ENCODE measurements around the gene RAB26.
"Not testable (repeated sequence)": the region's sequence is repeated elsewhere in the genome, so short reads cannot be mapped to it uniquely, and the experiment has no call there.

Gene RAB26, protein sequence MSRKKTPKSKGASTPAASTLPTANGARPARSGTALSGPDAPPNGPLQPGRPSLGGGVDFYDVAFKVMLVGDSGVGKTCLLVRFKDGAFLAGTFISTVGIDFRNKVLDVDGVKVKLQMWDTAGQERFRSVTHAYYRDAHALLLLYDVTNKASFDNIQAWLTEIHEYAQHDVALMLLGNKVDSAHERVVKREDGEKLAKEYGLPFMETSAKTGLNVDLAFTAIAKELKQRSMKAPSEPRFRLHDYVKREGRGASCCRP

DNA sequence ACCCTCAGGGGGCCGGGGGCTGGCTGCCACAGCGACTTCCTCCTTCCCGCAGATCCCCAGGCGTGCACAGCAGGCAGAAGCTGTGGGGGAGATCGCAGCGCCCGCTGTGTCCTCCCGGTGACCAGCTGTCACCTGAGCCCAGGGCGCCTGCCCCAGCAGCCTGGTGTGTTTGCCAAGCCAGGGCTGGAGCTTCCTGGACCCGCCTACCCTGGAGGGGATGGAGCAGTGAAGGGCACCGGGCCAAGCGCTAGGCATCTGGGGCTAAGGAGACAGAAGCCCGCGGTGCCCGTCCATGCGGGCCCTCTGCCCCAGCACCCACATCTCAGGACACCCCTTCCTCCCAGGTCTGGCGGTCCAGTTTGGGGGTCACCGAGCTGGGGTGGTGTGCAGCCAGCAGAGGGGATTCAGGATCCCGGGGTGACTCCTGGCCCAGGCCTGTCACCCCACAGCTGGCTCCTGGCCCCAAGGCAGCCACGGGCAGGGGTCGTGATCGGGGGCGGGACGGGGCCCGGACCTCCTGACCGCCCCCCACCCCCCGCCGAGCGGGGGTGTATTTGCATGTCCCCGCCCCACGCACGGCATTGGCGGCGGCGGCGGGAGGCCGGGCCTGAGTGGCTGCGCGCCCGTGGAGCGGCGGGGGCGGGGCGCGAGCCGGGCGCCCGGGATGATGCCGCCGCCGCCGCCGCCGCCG is at the start of gene RAB26:
TSS of gene RAB26 (plus strand) at position 645 of the 691 bp plus-strand sequence. CDS start 159 bp downstream, outside the sequence.
- peak; percentile 64 for ATAC-seq
- TF ChIP-seq TCF4 (CRISPR knock-in tag; IDR thresholded peaks at IDR 0.05; ENCODE audit: borderline replicate concordance) (peak; percentile 26; the same call in 1 of the 2 replicates), ZNF70 (CRISPR knock-in tag; IDR thresholded peaks at IDR 0.05) (0 out of 2 replicates have a peak, but pooled peaks have one; percentile 6), ZFP3 (CRISPR knock-in tag; IDR thresholded peaks at IDR 0.05) (no peak)

DNA sequence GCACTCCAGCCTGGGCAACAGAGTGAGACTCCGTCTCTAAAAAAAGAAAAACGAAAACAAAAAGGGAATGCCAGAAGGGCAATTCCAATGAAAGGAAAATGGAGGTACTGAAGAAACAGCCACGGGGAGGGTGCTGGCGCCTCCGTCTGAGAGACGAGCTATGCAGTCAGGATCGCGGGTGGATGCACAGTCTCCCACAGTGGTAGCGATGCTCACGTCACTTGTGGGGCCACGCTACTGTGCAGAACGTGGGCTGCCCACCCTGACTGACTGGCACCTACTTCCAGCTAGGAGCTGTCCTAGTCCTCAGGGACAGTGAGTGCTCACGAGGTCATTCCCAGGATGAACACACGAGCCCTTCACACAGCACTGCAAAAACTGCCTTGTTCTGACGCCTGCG is 46.8 kb upstream of the RAB26 start:
- ATAC-seq, result not testable (repeated sequence)

DNA sequence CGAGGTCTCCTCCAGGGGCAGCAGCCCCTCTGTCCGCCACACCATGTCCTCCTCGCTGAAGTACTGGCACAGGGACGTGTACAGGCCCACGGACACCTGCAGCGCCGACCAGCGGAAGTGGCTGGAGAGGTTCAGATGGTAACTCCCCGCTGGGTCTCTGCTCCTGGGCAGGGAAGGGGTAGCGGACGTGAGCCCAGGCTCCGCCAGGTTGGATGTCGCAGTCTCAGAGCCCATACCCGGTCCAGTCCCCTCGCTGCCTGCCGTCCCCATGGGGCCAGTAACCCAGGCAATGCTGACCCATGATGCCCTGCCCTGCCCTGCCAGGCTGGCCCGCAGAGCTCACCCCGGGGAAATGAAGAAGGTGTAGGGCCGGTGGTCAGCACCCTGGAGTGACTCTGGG is 46.0 kb upstream of the RAB26 start:
- TF ChIP-seq, protein P1, sequence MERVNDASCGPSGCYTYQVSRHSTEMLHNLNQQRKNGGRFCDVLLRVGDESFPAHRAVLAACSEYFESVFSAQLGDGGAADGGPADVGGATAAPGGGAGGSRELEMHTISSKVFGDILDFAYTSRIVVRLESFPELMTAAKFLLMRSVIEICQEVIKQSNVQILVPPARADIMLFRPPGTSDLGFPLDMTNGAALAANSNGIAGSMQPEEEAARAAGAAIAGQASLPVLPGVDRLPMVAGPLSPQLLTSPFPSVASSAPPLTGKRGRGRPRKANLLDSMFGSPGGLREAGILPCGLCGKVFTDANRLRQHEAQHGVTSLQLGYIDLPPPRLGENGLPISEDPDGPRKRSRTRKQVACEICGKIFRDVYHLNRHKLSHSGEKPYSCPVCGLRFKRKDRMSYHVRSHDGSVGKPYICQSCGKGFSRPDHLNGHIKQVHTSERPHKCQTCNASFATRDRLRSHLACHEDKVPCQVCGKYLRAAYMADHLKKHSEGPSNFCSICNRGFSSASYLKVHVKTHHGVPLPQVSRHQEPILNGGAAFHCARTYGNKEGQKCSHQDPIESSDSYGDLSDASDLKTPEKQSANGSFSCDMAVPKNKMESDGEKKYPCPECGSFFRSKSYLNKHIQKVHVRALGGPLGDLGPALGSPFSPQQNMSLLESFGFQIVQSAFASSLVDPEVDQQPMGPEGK (CRISPR knock-in tag; IDR thresholded peaks at IDR 0.05; ENCODE audit: borderline replicate concordance), result no peak
- no peak for TF ChIP-seq ZNF8 (CRISPR knock-in tag; IDR thresholded peaks at IDR 0.05)
- TF ChIP-seq ZFP3 (CRISPR knock-in tag; IDR thresholded peaks at IDR 0.05), result no peak
- TF ChIP-seq TOX (CRISPR knock-in tag; IDR thresholded peaks at IDR 0.05; ENCODE audit: borderline replicate concordance), result no peak
- TF ChIP-seq ARNTL (CRISPR knock-in tag; IDR thresholded peaks at IDR 0.05; ENCODE audit: borderline replicate concordance, low read depth), result no peak
- no peak for TF ChIP-seq ZC3H10 (CRISPR knock-in tag; IDR thresholded peaks at IDR 0.05)
- TF ChIP-seq, protein P2, sequence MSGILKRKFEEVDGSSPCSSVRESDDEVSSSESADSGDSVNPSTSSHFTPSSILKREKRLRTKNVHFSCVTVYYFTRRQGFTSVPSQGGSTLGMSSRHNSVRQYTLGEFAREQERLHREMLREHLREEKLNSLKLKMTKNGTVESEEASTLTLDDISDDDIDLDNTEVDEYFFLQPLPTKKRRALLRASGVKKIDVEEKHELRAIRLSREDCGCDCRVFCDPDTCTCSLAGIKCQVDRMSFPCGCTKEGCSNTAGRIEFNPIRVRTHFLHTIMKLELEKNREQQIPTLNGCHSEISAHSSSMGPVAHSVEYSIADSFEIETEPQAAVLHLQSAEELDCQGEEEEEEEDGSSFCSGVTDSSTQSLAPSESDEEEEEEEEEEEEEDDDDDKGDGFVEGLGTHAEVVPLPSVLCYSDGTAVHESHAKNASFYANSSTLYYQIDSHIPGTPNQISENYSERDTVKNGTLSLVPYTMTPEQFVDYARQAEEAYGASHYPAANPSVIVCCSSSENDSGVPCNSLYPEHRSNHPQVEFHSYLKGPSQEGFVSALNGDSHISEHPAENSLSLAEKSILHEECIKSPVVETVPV (CRISPR knock-in tag; IDR thresholded peaks at IDR 0.05), result no peak
- ATAC-seq, result no peak

DNA sequence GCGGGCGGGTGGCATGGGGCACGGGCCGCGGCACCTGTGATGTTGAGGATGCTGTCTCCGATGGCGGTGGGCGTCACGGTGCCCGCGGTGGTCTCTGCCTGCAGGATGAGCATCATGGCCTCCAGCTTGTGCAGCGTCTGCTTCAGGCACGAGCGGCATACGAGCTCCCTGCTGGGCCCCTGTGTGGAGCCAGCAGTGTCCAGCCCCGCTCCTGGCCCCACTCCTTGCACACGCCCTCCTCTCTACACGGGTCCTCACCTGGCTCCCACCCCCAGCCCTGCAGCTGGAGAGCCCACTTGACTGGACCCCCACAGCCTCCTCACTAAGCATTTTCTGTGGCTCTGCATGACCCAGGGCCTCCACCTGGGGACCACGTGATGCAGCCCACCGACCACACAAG is 44.0 kb upstream of the RAB26 start:
- ATAC-seq, result not testable (repeated sequence)

DNA sequence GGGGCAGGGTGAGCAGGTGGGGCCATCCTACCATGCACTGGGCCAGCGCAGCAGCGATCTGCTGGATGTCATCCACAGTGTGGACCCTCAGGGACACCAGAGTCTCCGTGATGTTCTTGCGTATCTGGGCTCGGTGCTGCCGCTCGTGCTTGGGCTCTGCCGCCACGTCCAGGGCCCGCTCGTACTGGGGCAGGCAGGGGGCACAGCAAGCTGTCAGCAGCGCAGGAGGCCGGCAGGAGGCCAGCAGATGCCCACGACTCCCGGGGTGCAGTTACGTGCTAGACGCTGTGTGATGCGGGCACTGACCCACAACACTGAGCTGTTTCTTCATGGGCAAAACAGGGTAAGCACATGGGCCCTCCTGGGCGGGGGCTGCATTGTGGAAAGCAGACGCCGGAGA is 43.1 kb upstream of the RAB26 start:
- ATAC-seq, result not testable (repeated sequence)

DNA sequence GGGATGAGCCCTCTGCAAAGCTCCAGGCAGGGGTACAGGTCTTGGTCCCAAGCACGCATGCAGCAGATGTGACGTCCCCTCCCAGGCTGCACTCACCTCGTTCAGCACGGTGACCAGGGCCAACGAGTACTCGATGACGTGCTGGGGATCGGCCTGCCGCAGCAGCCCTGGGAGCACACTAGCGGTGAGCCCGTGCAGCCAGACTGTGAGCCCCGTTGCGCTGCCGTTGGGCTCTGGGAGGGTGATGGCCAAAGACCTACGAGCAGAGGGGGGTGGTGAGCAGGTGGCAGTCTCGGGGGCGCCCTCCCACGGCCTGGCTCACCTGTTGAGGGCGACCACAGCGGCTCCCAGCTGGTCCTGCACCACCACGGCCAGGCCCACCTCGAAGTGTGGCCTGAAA is 42.7 kb upstream of the RAB26 start:
- ATAC-seq, result not testable (repeated sequence)

DNA sequence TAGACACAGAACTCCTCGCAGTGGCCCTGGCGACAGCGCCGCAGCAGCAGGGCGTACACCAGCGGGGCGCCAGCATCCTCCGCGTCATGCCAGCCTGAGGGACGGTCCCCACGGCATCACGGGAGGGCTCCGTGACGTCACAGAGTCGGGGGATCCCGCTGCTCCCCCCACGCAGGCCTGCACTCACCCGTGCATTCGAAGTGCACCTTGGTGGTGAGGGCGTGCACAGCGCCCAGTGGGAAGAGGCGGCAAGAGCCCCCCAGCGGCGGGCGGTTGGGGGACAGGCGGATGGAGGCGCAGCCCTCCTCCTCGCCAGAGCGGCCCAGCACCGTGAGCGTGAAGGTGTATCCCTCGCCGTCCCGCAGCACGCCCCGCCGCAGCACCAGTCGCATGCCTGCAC is 42.2 kb upstream of the RAB26 start:
- ATAC-seq, result not testable (repeated sequence)

DNA sequence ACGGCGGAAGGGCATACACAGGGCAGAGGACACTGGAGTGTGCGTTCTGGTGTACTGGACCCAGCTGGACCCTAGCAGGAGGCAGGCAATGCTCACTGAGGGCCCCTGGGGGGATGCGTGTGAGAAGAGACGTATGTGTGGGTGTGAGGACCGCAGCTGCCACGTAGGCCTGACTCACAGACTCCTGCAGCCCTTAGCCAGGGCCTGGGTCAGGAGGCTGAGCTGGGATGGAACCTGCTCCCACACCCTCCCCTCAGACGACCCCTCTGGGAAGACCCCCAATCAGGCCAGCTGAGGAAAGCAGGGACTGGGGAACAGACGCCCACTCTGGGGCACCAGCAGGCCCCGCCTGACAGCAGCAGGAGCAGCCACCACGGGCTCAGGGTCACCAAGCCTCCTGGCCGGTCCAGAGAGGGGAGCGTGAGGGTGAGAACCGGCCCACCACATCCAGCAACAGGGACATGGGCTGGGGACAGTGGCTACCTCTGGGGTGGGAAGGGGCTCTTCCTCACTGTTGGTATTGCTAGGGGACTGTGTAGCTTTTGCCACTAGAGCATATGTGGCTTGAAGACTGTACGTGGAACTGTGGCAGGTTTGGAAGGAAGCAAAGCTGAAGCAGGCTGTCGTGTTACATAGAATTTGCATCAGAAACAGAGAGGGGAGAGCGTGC is 41.2 kb upstream of the RAB26 start:
- ATAC-seq, result peak; percentile 24; the same call in 2 of the 3 replicates

DNA sequence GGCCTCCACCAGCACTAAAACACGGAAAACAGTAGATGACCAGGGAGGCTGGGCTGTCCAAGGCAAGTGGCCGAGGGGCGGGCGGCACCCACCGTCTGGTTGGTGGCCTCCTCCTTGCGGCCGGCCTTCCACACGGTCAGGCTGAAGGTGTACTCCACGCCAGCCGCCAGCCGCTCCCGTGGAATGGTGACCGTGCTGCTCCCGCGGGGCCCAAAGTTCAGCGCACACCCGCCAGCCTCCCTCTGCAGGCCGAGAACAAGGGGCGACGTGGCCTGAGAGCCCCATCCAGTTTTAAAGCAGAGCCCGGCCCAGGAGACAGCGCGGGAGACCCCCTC is 40.7 kb upstream of the RAB26 start:
- ATAC-seq, result peak; percentile 13; the same call in 2 of the 3 replicates

DNA sequence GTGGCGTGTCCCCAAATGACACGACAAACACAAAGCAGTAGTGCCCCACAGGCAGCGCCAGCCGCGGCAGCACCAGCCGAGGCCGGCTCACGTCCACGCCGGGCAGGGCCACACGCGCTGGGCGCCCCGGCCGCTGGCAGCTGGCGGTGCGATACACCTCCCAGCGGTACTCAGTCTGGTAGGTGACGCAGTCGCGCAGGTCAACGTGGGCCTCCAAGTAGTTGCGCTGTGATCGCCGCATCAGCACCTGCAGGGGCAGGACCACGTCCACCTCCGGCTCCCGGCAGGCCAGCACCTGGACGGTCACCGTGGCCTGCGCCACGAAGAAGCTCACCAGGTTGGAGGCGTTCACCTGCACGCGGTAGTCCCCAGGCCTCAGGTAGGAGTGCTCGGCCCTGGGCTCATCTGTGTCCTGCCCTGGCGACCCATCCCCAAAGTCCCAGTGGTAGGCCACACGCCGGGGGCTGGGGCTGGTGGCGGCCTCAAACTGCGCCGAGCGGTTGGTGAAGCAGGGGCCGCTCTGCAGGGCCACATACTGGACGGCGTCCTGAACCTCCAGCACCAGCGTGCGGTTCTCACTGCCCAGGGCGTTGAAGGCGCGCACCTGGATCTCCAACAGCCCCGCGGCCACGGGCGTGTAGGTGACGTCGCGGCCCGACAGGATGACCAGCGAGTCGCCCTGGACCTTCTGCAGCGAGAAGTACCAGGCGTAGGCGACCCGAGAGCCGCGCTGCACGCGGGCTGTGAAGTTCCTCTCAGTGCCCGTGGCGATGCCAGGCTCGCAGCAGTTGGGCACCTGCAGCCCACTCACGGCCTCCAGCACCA is 39.8 kb upstream of the RAB26 start:
- ATAC-seq, result not testable (repeated sequence)

DNA sequence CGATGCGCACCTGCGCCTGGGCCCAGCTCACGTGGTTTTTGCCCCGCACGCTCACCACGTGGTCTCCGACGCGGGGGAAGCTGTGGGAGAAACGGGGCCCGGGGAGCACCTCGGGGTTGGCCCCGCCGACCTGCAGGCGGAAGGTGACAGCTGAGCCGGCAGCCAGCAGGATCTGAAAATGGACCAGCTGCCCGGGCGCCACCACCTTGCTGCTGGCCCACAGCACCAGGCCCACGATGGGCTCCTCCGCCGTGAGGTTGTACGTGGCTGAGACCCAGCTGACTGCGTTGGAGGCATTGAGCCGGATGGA is 39.2 kb upstream of the RAB26 start:
- ATAC-seq, result not testable (repeated sequence)

DNA sequence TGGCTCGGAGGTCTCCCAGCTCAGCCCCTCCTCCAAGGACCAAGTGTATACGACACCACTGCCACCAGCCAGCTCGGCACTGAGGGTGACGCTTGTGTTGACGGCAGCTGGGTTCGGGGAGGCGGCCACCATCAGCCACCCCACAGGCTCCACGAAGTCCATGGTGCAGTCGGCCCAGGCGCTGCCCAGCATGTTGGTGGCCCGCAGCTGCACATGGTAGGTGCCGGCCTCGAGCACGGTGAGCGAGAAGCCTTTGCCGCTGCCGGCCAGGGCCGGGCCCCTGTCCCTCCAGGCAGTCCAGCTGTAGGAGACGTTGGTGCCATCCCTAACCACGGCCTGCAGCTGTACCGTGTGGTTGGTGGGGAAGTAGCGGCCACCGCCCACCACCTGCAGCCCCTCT is 38.6 kb upstream of the RAB26 start:
- not testable (repeated sequence) for ATAC-seq

DNA sequence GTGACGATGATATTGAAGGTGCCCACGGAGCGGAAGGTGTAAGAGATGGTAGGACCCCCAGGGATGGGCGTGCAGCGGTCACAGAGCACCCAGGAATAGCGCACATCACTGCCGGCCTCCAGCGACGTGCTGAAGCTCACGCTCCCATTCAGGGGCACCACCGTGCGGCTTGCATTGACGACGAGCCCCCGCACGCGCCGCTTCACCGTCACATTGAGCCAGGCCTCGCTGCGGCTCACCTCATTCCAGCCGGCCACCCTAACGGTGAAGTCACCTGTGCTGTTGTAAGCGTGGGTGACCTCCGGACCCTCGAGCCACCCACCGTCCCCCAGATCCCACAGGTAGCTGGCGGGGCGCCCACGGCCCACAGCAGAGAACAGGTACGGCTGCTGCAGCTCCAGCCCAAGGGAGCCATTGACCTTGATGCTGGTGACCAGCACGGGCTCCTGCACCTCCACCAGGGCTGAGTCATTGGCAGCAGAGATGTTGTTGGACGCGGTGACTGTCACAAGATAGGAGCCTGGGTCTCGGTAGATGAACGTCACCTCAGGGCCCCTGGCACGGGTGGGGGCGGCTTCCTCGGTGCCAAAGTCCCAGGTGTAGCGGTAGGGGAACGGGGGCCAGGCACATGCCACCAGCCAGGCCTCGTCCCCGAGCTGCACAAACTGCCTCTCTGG is 38.0 kb upstream of the RAB26 start:
- ATAC-seq, result not testable (repeated sequence)

DNA sequence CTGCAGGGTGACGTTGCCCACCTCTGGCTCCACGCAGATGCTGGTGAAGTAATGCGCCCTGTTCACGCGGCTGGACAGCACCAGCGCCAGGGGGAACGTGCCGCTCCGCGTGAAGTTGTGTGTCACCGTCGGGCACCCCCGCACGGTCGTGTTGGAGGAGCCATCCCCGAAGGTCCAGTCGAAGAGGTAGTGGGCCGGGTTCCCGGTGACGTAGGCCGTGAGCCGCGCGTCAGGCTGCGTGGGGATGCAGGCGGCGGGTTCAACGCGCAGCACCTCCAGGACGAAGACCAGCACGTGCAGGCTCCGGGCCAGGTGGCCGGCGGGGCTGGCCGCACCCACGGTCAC is 37.4 kb upstream of the RAB26 start:
- not testable (repeated sequence) for ATAC-seq

DNA sequence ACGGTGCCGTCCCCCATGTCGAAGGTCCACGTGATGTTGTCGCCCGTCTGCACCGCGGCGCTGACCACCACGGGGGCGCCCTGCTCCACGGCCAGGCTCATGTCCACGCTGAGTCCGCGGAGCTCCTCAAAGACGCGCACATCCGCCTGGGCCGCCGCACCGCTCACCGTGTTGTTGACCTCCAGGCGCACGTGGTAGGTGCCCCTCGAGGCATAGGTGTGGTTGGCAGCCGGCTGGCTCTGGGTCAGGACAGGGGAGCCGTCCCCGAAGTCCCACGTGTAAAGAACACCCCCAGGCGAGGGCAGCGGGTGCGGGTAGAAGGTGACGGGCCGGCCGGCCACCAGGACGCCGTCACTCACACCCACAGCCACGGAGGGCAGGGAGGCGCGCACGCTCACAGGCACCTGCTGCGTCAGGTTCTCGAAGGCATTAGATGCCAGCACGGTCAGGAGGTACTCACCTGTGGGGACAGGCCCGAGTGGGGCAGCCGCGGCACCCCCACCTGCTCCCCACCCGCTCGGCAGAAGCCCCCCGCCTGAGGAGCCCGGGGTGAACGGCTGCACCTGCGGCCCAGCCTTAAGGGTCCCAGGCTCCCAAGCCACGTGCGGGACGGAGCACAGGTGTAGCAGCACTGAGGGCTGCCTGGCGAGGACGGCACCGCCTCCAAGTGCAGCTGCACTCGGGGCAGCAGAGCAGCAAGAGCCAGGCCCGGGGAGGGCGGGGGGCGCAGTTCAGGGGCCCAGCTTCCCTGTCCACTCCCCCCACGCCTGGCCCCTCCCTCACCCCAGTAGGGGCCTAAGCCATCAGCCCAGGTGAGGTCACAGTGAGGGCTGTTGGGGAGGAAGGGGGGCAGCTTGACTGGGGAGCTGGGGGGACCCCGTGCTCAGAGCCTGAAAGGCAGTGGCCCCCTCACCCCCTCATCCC is 36.8 kb upstream of the RAB26 start:
- not testable (repeated sequence) for ATAC-seq

Measured in SK-N-SH treated with all-trans-retinoic acid at 6 μM for 48 hours (cell line).